GM19397 (cell line): ENCODE measurements around the gene RASAL3.
"Not testable (repeated sequence)": the region's sequence is repeated elsewhere in the genome, so short reads cannot be mapped to it uniquely, and the experiment has no call there.

Experiments
- ATAC-seq: cut with Tn5 transposase; IDR thresholded peaks from one replicate; pipeline ENCODE4 v1.9.1; 2021; ENCODE audit warnings: mild to moderate bottlenecking, moderate library complexity; ENCODE audit not compliant: unreplicated experiment

Gene RASAL3

GRCh38 chr19:15421721-15422260 lies 42.6 kb downstream of the RASAL3 start:
- no peak for ATAC-seq

DNA sequence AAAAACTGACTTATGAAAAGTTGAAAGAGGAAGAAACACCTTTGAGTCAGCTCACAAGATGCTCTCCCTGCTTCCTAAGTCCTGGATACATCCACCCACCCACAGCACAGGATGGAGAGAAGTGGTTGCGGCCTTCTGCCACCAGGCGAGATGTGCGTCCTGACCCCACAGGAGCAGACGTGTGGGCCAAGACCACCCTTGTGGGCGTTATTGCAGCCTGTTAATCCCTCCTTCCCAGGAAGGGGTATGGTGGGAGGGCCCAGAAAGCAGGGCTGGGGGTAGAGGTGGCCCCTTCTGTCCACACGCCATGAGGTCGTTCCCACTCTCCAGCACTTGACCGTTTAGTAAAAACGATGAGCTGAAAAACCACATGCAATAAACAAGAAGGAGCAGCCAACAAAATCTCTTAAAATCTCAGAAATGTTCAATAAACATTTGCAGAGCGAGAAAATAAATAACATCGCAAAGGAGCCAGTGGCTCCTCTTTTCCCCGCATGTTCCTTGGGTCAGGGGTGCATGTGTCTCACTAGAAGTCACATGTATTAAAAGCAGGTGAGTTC lies 43.1 kb downstream of the RASAL3 start:
- ATAC-seq = no peak

DNA sequence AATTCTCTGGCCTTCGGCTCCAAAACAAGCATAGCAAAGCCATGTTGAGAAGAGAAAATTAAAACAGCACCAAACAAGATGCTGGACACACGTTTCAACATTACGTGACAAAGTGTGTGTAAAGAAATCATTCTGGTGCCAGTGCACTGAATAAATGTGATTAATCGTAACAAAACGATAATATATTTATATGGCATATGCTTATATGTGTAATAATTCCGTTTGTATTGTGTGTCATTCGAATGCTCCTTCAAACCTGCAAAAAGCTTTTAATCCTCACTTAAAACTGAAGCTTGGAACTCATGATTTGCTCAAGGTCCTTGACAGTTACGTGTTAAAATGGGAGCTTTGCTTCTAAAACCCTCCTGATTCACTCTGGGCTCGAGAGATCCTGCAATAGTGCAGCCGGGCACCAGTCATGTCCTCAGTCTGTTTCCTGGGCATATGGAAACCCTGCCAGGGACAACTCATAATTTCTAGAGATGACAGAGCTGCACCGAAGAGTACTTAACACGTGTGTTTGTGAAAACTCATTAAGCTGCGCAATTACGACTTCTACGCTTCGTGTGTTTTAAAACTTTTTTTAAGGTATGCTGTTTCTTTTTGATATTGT lies 44.8 kb downstream of the RASAL3 start:
- ATAC-seq = no peak

DNA sequence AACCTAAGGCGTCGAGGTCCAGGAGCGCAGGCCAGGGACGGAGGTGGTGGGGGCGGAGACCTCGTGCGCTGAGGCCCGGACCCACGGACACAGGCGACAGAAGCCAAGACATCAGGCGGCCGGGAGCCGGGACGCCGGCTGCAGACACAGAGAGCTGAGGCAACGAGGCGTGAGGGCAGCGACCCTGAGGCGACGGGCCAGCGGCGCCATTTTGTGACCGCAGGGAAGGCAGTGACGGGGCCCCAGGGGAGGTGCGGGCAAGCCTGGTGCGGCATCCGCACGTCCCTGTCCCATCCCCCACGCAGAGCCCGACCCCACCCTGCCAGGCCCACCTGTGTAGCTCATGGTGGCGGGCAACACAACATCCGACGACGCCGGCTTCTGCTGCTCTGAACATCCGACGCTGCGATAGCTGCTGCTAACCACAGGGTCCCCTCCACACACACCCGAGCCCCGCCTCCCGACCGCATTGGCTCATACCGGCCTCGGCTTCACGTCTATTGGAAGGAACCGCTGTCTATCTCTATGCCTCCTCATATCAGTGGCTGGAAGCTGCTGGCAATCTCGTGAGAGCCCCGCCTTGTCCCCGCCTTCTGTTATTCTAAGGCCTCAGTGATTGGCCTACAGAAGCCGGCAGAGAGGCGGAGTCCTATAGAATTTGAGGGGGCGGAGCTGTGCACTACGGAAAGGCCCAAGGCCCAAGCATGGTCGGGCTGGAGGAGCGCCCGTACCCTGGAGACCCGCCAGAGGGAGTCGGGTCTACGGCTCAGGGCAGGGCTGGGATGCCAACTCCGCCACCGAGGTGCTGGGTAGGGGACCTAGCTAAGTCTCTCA lies 45.5 kb downstream of the RASAL3 start, which contains the start of gene AKAP8L:
Gene AKAP8L (minus strand): TSS at position 410 of the 834 bp plus-strand sequence. CDS start 65 bp downstream, at position 345.
- peak; percentile 88 for ATAC-seq

- no peak for ATAC-seq
Observed at GRCh38 chr19:15418231-15418578, 46.1 kb downstream of the RASAL3 start.

- ATAC-seq = no peak
Observed at GRCh38 chr19:15417699-15418098, 46.6 kb downstream of the RASAL3 start.

DNA sequence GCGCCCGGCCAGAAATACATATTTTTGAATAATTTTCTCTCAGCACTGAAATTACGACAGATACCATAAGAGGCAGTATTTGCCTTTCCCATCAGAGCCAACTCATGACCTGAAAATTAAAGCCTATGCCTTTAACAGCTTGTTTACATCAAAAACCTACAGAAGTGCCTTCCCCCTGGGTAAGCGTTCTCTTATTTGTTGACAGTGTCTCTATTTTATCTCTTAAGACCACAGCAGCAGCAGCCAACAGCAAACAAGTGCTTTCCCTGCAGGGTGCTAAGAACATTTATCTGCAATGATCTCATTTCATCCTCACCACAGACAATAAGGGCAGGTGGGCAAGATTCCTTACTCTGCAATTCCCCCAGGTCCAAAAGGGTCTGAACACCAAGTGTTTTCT lies 51.5 kb downstream of the RASAL3 start:
- no peak for ATAC-seq

DNA sequence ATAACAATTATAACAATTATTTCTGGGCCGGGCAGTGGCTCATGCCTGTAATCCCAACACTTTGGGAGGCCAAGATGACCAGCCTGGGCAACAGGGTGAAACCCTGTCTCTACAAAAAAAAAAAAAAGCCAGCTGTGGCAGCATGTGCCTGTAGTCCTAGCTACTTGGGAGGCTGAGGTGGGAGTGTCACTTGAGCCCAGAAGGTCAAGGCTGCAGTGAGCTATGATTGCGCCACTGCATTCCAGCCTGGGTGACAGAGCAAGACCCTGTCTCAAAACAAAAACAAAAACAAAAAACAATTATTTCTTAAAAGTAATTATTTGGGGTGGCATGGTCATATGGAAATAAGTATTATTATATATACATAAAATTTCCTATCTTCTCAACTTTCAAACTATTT lies 53.0 kb downstream of the RASAL3 start:
- not testable (repeated sequence) for ATAC-seq

DNA sequence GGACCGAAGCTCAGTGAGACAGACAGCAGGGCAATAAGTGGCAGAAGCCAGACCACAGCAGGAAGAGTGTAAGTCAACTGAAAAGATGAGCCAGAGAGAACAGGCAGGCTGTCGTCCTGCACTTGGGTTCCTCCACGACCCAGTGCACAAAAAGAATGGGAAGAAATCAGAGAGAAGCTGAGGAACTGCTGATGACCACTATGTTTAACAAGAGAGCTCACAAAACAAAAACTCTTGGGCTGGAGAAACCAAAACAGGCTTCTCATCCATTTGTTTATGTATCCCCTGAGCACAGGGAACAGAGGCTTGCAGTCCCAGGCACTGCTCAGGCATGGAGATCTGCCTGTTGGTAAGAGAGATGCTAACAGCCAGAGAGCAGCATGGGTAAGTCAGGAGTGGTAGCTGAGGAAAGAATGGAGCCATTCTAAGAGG lies 59.5 kb downstream of the RASAL3 start:
- ATAC-seq = no peak

- no peak for ATAC-seq
Observed at GRCh38 chr19:15404097-15404779, 60.1 kb downstream of the RASAL3 start.

- ATAC-seq = no peak
Observed at GRCh38 chr19:15403151-15403531, 61.2 kb downstream of the RASAL3 start.

- no peak for ATAC-seq
Observed at GRCh38 chr19:15402411-15403150, 61.8 kb downstream of the RASAL3 start.
